ENCODE measurements around the gene ZNF12. TPM values are rescaled to one million over a fixed set of nuclear protein-coding genes. Genes with fewer than 3 reads are reported as not detected.
A peak's percentile ranks its signal among the peaks of the same experiment; 100 is the strongest.

Gene ZNF12
- total and polyA plus RNA-seq, 2 donors = 21.5 to 24.7 TPM

DNA sequence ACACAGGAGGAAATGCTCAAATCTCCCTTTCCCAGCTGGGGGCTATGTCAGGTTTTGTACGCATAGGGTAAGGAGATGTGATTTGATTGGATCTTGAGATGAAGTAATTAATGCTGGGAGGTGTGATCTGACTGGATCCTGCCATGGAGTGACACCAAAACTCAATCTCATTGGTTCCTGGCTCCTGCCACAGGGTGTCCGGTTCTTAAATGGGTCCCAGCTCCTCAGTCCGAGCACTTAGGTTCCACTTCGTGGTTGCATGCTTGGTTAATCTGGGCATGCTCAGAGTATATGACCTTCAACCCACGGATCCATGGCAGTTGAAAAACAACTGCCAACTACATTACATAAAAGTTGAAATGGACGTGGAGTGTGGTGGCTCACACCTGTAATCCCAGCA is 3.1 kb upstream of the ZNF12 start:
- Histone ChIP-seq H3K36me3 (ENCODE audit: control insufficient read depth in 2 of 2, insufficient read depth in 2 of 2, low read length in 1 of 2) (peaks cover 3 to 4% of the 10 kb centered on the region in 2 donors), H3K27me3 (ENCODE audit: control insufficient read depth in 2 of 2, insufficient read depth in 1 of 2, low read length in 1 of 2) (peaks cover 0 to 2% of the 10 kb centered on the region in 2 donors)
- whole genome bisulfite sequencing = 94% methylated on average over 6 of the region's 6 CpGs

DNA sequence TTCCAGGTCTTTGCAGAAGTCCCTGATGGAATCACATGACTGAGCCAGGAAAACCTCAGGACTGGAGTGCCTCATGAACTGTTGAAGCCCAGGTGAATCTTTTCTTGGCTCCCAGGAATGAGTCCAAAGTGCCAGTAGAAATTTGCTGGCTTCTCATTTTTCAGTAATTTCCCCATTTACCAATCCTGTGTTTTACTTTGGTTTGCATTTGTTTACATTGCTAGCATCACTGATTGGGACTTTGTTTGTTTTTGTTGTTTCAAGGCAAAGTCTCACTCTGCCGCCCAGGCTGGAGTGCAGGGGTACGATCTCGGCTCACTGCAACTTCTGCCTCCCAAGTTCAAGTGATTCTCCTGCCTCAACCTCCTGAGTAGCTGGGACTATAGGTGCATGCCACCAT is 1.6 kb upstream of the ZNF12 start:
- H3K36me3 ChIP-seq (ENCODE audit: control insufficient read depth in 2 of 2, insufficient read depth in 2 of 2, low read length in 1 of 2) = peaks cover 12% of the 10 kb centered on the region in 2 donors
- peaks cover 9 to 11% of the 10 kb centered on the region in 2 donors for H3K4me1 ChIP-seq (ENCODE audit: control insufficient read depth in 2 of 2, insufficient read depth in 2 of 2, low read length in 2 of 2)
- H3K9me3 ChIP-seq (ENCODE audit: control insufficient read depth in 2 of 2, insufficient read depth in 1 of 2, low read length in 1 of 2) = no peaks in the 10 kb centered on the region
- peaks cover 0 to 2% of the 10 kb centered on the region in 2 donors for H3K27me3 ChIP-seq (ENCODE audit: control insufficient read depth in 2 of 2, insufficient read depth in 1 of 2, low read length in 1 of 2)
- H3K27ac ChIP-seq (ENCODE audit: low read depth in 1 of 2, low read length in 1 of 2) = no peak overlapping the region
- no peak for DNase-seq (ENCODE audit: low read depth in 6 of 9, low spot score in 9 of 9)
- H3K4me3 ChIP-seq (ENCODE audit: low read length in 2 of 2) = no peak overlapping the region
- WGBS = 96% methylated on average over 3 of the region's 3 CpGs

More for the DNA sequence above, 3.1 kb upstream of the ZNF12 start:
- DNase-seq (ENCODE audit: low read depth in 6 of 9, low spot score in 9 of 9) = no peak
- H3K4me1 ChIP-seq (ENCODE audit: control insufficient read depth in 2 of 2, insufficient read depth in 2 of 2, low read length in 2 of 2) = peaks cover 7 to 11% of the 10 kb centered on the region in 2 donors
- H3K9me3 ChIP-seq (ENCODE audit: control insufficient read depth in 2 of 2, insufficient read depth in 1 of 2, low read length in 1 of 2) = no peaks in the 10 kb centered on the region
- no peak overlapping the region for H3K4me3 ChIP-seq (ENCODE audit: low read length in 2 of 2)
- H3K27ac ChIP-seq (ENCODE audit: low read depth in 1 of 2, low read length in 1 of 2) = no peak overlapping the region

DNA sequence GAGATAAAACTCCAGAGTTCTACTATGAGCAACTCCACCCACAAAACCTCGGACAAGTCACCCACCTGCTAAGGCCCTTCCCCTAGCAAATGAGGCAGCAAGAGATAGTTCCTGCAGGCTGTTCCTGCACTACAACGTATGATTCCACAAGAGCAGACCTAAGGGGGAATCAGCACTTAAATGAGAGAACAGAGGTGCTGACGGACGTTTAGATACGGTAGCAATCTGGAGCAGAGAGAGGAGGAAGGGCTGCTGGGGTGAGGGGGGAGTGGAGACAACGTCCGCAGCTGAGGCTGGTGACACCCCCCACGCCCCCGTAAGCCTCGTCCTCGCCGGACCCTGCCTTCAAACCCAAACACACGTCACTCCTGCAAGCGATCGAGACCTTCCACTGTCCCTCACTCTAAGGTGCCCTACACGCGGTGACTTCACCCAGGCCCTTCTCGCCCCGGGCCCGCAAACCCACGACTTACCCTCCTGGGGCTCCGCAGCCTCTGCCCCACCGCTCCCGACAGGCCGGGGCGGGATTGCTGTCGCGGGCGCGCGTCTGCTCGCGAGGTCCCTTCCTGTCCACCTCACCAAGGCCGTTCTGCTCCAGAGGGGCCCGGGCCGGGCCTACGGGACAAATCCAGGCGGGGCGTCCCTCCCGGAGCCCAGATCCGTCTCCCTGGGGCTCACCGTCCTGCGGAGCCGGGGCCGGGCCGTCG is 635 bp downstream of the ZNF12 start:
- under 1% methylated on average over 47 of the region's 47 CpGs for WGBS
- Histone ChIP-seq H3K27me3 (ENCODE audit: control insufficient read depth in 2 of 2, insufficient read depth in 1 of 2, low read length in 1 of 2) (peaks cover 0 to 2% of the 10 kb centered on the region in 2 donors), H3K36me3 (ENCODE audit: control insufficient read depth in 2 of 2, insufficient read depth in 2 of 2, low read length in 1 of 2) (peaks cover 21 to 27% of the 10 kb centered on the region in 2 donors), H3K9me3 (ENCODE audit: control insufficient read depth in 2 of 2, insufficient read depth in 1 of 2, low read length in 1 of 2) (peaks cover 0 to 2% of the 10 kb centered on the region in 2 donors), H3K4me3 (ENCODE audit: low read length in 2 of 2) (peak overlapping the region; percentile 90 to 92), H3K27ac (ENCODE audit: low read depth in 1 of 2, low read length in 1 of 2) (peak overlapping the region; percentile 58 to 86), H3K4me1 (ENCODE audit: control insufficient read depth in 2 of 2, insufficient read depth in 2 of 2, low read length in 2 of 2) (peaks cover 9 to 11% of the 10 kb centered on the region in 2 donors)
- peak in 5 of 9 donors; percentile 9 to 51 (median 23) for DNase-seq (ENCODE audit: low read depth in 6 of 9, low spot score in 9 of 9)

DNA sequence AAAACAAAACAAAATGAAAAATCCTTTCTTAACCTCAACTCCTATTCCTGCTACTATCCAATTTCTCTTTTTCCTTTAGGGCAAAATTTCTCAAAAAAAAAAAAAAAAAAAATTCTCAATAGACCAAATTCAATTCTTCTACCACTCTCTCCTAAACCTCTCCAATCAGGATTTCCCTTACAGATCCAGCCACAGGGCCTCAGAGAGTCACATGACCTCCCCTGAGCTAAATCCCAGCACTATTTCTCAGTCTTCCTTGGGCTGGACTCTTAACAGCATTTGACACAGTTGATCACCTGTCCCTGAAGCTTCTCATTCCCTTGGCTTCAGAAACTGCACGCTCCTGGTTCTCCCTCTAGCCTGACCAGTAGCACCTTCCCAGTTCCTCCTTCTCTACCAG is 4.9 kb downstream of the ZNF12 start:
- Histone ChIP-seq H3K9me3 (ENCODE audit: control insufficient read depth in 2 of 2, insufficient read depth in 1 of 2, low read length in 1 of 2) (peaks cover 9 to 13% of the 10 kb centered on the region in 2 donors), H3K27me3 (ENCODE audit: control insufficient read depth in 2 of 2, insufficient read depth in 1 of 2, low read length in 1 of 2) (no peaks in the 10 kb centered on the region), H3K27ac (ENCODE audit: low read depth in 1 of 2, low read length in 1 of 2) (no peak overlapping the region), H3K4me1 (ENCODE audit: control insufficient read depth in 2 of 2, insufficient read depth in 2 of 2, low read length in 2 of 2) (peaks cover 8 to 9% of the 10 kb centered on the region in 2 donors), H3K36me3 (ENCODE audit: control insufficient read depth in 2 of 2, insufficient read depth in 2 of 2, low read length in 1 of 2) (peaks cover 55 to 64% of the 10 kb centered on the region in 2 donors), H3K4me3 (ENCODE audit: low read length in 2 of 2) (no peak overlapping the region)
- 96% methylated on average over 1 of the region's 1 CpG for WGBS
- DNase-seq (ENCODE audit: low read depth in 6 of 9, low spot score in 9 of 9) = no peak

DNA sequence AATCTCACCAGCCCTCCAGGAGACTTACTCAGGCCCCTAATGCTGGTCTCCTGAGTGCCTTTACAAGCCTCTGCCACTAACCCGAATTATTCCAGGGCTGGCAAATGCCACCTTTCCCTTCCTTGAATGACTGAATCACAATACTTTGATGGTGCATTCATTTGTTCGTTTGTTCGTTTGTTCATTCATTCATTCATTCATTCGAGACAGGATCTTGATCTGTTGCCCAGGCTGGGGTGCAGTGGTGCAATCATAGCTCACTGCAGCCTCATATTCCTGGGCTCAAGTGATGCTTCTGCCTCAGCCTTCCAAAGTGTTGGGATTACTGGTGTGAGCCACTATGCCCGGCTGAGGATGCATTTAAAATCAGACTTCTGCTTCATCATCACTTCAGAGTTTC is 6.0 kb downstream of the ZNF12 start:
- DNase-seq (ENCODE audit: low read depth in 6 of 9, low spot score in 9 of 9) = no peak
- 99% methylated on average over 5 of the region's 5 CpGs for WGBS
- peaks cover 66 to 74% of the 10 kb centered on the region in 2 donors for H3K36me3 ChIP-seq (ENCODE audit: control insufficient read depth in 2 of 2, insufficient read depth in 2 of 2, low read length in 1 of 2)
- H3K27ac ChIP-seq (ENCODE audit: low read depth in 1 of 2, low read length in 1 of 2) = no peak overlapping the region
- H3K4me3 ChIP-seq (ENCODE audit: low read length in 2 of 2) = no peak overlapping the region
- no peaks in the 10 kb centered on the region for H3K27me3 ChIP-seq (ENCODE audit: control insufficient read depth in 2 of 2, insufficient read depth in 1 of 2, low read length in 1 of 2)
- H3K4me1 ChIP-seq (ENCODE audit: control insufficient read depth in 2 of 2, insufficient read depth in 2 of 2, low read length in 2 of 2) = peaks cover 6 to 9% of the 10 kb centered on the region in 2 donors
- H3K9me3 ChIP-seq (ENCODE audit: control insufficient read depth in 2 of 2, insufficient read depth in 1 of 2, low read length in 1 of 2) = peaks cover 15 to 19% of the 10 kb centered on the region in 2 donors

DNA sequence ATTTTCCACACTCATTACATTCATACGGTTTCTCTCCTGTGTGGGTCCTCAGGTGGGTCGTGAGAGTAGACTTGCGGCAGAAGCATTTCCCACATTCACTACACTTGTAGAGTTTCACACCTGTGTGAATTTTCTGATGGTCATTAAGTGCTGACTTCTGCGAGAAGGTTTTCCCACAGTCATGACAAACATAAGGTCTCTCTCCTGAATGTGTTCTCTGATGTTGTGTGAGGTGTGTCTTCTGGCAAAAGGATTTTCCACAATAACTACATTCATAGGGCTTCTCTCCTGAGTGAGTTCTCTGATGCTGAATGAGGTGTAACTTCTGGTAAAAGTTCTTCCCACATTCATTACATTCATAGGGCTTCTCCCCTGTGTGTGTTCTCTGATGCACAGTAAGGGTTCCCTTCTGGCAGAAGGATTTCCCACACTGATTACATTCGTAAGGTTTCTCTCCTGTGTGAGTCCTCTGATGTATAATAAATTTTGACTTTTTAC is 15.1 kb downstream of the ZNF12 start:
- H3K4me3 ChIP-seq (ENCODE audit: low read length in 2 of 2) = no peak overlapping the region
- 99% methylated on average over 5 of the region's 5 CpGs for WGBS
- peaks cover 39 to 46% of the 10 kb centered on the region in 2 donors for H3K9me3 ChIP-seq (ENCODE audit: control insufficient read depth in 2 of 2, insufficient read depth in 1 of 2, low read length in 1 of 2)

DNA sequence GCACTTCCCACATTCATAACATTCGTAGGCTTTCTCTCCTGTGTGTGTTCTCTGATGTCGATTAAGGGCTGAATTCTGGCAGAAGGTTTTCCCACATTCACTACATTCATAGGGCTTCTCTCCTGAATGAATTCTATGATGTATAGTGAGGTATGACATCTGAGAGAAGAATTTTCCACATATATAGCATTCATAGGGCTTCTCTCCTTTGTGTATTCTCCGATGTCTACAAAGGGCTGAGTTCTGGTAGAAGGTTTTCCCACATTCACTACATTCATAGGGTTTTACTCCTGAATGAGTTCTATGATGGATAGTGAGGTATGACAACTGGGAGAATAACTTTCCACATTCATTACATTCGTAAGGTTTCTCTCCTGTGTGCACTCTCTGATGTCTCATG is 15.6 kb downstream of the ZNF12 start:
- DNase-seq (ENCODE audit: low read depth in 6 of 9, low spot score in 9 of 9) = no peak
- Histone ChIP-seq H3K27ac (ENCODE audit: low read depth in 1 of 2, low read length in 1 of 2) (no peak overlapping the region), H3K9me3 (ENCODE audit: control insufficient read depth in 2 of 2, insufficient read depth in 1 of 2, low read length in 1 of 2) (peaks cover 37 to 47% of the 10 kb centered on the region in 2 donors), H3K36me3 (ENCODE audit: control insufficient read depth in 2 of 2, insufficient read depth in 2 of 2, low read length in 1 of 2) (peaks cover 77 to 83% of the 10 kb centered on the region in 2 donors), H3K4me3 (ENCODE audit: low read length in 2 of 2) (no peak overlapping the region), H3K4me1 (ENCODE audit: control insufficient read depth in 2 of 2, insufficient read depth in 2 of 2, low read length in 2 of 2) (no peaks in the 10 kb centered on the region), H3K27me3 (ENCODE audit: control insufficient read depth in 2 of 2, insufficient read depth in 1 of 2, low read length in 1 of 2) (no peaks in the 10 kb centered on the region)
- WGBS = 96% methylated on average over 4 of the region's 4 CpGs

More for the DNA sequence above, 15.1 kb downstream of the ZNF12 start:
- peaks cover 82 to 89% of the 10 kb centered on the region in 2 donors for H3K36me3 ChIP-seq (ENCODE audit: control insufficient read depth in 2 of 2, insufficient read depth in 2 of 2, low read length in 1 of 2)
- H3K27me3 ChIP-seq (ENCODE audit: control insufficient read depth in 2 of 2, insufficient read depth in 1 of 2, low read length in 1 of 2) = no peaks in the 10 kb centered on the region
- DNase-seq (ENCODE audit: low read depth in 6 of 9, low spot score in 9 of 9) = no peak
- H3K27ac ChIP-seq (ENCODE audit: low read depth in 1 of 2, low read length in 1 of 2) = no peak overlapping the region
- H3K4me1 ChIP-seq (ENCODE audit: control insufficient read depth in 2 of 2, insufficient read depth in 2 of 2, low read length in 2 of 2) = no peaks in the 10 kb centered on the region

DNA sequence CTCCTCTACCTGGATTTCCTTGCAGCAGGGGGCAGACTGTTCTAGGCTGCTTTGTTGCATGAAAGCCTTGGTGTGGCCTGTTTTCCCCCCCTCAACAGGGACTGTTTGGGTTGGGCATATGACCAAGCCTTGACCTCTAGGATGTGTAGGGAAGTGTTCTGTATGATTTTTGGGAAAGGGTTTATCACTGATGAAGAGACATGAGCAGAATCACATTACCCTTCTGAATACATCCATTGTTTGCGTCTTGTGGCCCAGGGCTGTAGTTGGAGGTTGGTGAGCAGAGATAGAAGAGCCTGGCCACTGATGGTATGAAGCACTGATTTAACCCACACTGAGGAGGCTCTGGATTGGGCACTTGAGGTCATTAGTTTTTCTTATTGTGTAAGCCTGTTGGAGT is 26.6 kb downstream of the ZNF12 start:
- Histone ChIP-seq H3K27me3 (ENCODE audit: control insufficient read depth in 2 of 2, insufficient read depth in 1 of 2, low read length in 1 of 2) (no peaks in the 10 kb centered on the region), H3K27ac (ENCODE audit: low read depth in 1 of 2, low read length in 1 of 2) (no peak overlapping the region), H3K9me3 (ENCODE audit: control insufficient read depth in 2 of 2, insufficient read depth in 1 of 2, low read length in 1 of 2) (peaks cover 11 to 53% of the 10 kb centered on the region in 2 donors), H3K4me1 (ENCODE audit: control insufficient read depth in 2 of 2, insufficient read depth in 2 of 2, low read length in 2 of 2) (no peaks in the 10 kb centered on the region), H3K4me3 (ENCODE audit: low read length in 2 of 2) (no peak overlapping the region), H3K36me3 (ENCODE audit: control insufficient read depth in 2 of 2, insufficient read depth in 2 of 2, low read length in 1 of 2) (peaks cover 0 to 2% of the 10 kb centered on the region in 2 donors)
- DNase-seq (ENCODE audit: low read depth in 6 of 9, low spot score in 9 of 9) = no peak
- WGBS = 98% methylated on average over 1 of the region's 1 CpG

DNA sequence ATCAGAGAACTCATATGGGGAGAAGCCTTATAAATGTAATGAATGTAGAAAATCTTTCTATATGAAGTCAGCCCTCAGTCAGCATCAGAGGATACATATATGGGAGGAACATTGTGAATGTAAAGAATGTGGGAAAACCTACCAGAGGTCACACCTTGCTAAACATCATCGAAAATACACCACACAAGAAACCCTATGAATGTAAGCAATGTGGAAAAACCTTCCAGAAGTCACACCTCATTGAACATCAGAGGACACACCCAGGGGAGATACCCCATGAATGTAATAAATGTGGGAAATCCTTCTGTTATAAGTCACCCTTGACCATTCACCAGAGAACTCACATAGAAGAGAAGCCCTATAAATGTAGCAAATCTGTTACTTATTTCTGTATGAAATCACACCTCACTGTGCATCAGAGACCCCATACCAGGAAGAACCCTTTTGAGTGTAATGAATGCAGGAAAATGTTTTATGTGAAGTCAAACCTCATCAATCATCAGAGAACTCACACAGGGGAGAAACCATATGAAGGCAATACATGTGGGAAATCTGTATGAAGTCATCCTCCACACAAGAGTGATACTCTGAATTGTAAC is 30.8 kb downstream of the ZNF12 start:
- DNase-seq (ENCODE audit: low read depth in 6 of 9, low spot score in 9 of 9) = no peak
- WGBS = 98% methylated on average over 1 of the region's 1 CpG
- peaks cover 6 to 29% of the 10 kb centered on the region in 2 donors for H3K9me3 ChIP-seq (ENCODE audit: control insufficient read depth in 2 of 2, insufficient read depth in 1 of 2, low read length in 1 of 2)

More for the DNA sequence above, 30.8 kb downstream of the ZNF12 start:
- Histone ChIP-seq H3K4me1 (ENCODE audit: control insufficient read depth in 2 of 2, insufficient read depth in 2 of 2, low read length in 2 of 2) (no peaks in the 10 kb centered on the region), H3K36me3 (ENCODE audit: control insufficient read depth in 2 of 2, insufficient read depth in 2 of 2, low read length in 1 of 2) (no peaks in the 10 kb centered on the region), H3K4me3 (ENCODE audit: low read length in 2 of 2) (no peak overlapping the region), H3K27ac (ENCODE audit: low read depth in 1 of 2, low read length in 1 of 2) (no peak overlapping the region), H3K27me3 (ENCODE audit: control insufficient read depth in 2 of 2, insufficient read depth in 1 of 2, low read length in 1 of 2) (no peaks in the 10 kb centered on the region)

Data from thymus (tissue), 11 donors.